ENCODE results near the gene FBXW7. TPM values are rescaled to one million over a fixed set of nuclear protein-coding genes. Genes with fewer than 3 reads are reported as not detected.

FBXW7 gene
- polyA plus RNA-seq, 1 of the 3 experiments (the other 2 are of a cell fraction): 7.7 TPM

DNA sequence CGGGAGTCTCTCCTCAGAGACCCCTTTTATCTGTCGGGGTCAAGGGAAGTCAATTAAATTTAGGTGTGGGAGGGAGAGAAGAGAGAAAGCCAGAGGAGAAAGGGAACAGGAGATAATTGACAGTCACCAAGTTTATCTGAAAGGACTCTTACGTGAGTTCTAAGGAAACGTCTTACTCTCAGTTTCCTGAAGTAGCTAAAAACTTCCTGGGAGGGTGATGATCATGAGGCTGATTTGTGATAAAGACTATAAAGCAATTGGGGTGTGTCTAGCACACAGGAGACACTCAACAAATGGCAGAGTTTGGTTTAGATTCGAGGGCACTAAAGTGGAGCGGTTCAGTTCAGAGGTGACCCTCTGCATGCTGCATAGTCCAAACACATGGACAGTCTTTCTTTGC is 254.1 kb downstream of the FBXW7 start:
- Histone ChIP-seq H3F3A (replicated peaks; ENCODE audit: insufficient read depth) (no peaks in the 10 kb centered on the region), H3K9me3 (no peaks in the 10 kb centered on the region), H4K20me1 (ENCODE audit: insufficient read depth) (no peaks in the 10 kb centered on the region), H3K4me3 (ENCODE audit: low read depth in 2 of 2, low read length in 1 of 2) (no peak overlapping the region), H3K36me3 (replicated peaks in 1 of 2; ENCODE audit: control insufficient read depth in 1 of 2, insufficient read depth in 2 of 2, low read length in 1 of 2) (no peaks in the 10 kb centered on the region), H3K9me2 (no peaks in the 10 kb centered on the region), H3K27me3 (ENCODE audit: insufficient read depth) (no peaks in the 10 kb centered on the region; the same call in 1 of the 2 replicates), H3K27ac (ENCODE audit: low read depth in 2 of 2, low read length in 1 of 2) (no peak overlapping the region), H3K4me1 (ENCODE audit: control insufficient read depth in 1 of 2, insufficient read depth in 2 of 2, low read depth in 1 of 2, low read length in 1 of 2) (peaks cover 0 to 17% of the 10 kb centered on the region in 2 experiments; a peak in 1 of 4 replicates), H2AFZ (ENCODE audit: low read depth) (no peak overlapping the region), H3K9ac (no peak overlapping the region), H3K79me2 (ENCODE audit: insufficient read depth) (no peaks in the 10 kb centered on the region), H3K4me2 (no peak overlapping the region)
- DNase-seq: no peak
- TF ChIP-seq RAD21 (IDR thresholded peaks at IDR 0.05; ENCODE audit: low read length) (no peak), TCF12 (IDR thresholded peaks at IDR 0.05) (no peak), TEAD4 (IDR thresholded peaks at IDR 0.05; ENCODE audit: borderline replicate concordance, insufficient read depth) (no peak), SMC3 (IDR thresholded peaks at IDR 0.05; ENCODE audit: low read depth, low read length) (no peak), EP300 (IDR thresholded peaks at IDR 0.05; ENCODE audit: borderline replicate concordance in 1 of 2, low read depth in 1 of 2, low read length in 1 of 2) (no peak), SIN3A (IDR thresholded peaks at IDR 0.05; ENCODE audit: borderline replicate concordance, low read depth, low read length) (no peak), POLR2AphosphoS5 (IDR thresholded peaks at IDR 0.05; ENCODE audit: low read depth, low read length) (no peak), GABPA (IDR thresholded peaks at IDR 0.05; ENCODE audit: low read depth) (no peak), NFIC (IDR thresholded peaks at IDR 0.05; ENCODE audit: borderline replicate concordance) (no peak), FOXM1 (IDR thresholded peaks at IDR 0.05; ENCODE audit: low read depth) (no peak), RFX5 (IDR thresholded peaks at IDR 0.05; ENCODE audit: low read length) (no peak), FOXJ3 (CRISPR knock-in tag; IDR thresholded peaks at IDR 0.05) (no peak), GATA2 (CRISPR knock-in tag; IDR thresholded peaks at IDR 0.05) (no peak), YY1 (IDR thresholded peaks at IDR 0.05; ENCODE audit: low read depth) (no peak), ELF1 (IDR thresholded peaks at IDR 0.05) (no peak)
- TF ChIP-seq, protein P1, sequence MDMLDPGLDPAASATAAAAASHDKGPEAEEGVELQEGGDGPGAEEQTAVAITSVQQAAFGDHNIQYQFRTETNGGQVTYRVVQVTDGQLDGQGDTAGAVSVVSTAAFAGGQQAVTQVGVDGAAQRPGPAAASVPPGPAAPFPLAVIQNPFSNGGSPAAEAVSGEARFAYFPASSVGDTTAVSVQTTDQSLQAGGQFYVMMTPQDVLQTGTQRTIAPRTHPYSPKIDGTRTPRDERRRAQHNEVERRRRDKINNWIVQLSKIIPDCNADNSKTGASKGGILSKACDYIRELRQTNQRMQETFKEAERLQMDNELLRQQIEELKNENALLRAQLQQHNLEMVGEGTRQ (IDR thresholded peaks at IDR 0.05; ENCODE audit: borderline replicate concordance, low read depth, low read length): no peak
- TF ChIP-seq, protein P2, sequence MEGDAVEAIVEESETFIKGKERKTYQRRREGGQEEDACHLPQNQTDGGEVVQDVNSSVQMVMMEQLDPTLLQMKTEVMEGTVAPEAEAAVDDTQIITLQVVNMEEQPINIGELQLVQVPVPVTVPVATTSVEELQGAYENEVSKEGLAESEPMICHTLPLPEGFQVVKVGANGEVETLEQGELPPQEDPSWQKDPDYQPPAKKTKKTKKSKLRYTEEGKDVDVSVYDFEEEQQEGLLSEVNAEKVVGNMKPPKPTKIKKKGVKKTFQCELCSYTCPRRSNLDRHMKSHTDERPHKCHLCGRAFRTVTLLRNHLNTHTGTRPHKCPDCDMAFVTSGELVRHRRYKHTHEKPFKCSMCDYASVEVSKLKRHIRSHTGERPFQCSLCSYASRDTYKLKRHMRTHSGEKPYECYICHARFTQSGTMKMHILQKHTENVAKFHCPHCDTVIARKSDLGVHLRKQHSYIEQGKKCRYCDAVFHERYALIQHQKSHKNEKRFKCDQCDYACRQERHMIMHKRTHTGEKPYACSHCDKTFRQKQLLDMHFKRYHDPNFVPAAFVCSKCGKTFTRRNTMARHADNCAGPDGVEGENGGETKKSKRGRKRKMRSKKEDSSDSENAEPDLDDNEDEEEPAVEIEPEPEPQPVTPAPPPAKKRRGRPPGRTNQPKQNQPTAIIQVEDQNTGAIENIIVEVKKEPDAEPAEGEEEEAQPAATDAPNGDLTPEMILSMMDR (IDR thresholded peaks at IDR 0.05): no peak
- TF ChIP-seq, protein P3, sequence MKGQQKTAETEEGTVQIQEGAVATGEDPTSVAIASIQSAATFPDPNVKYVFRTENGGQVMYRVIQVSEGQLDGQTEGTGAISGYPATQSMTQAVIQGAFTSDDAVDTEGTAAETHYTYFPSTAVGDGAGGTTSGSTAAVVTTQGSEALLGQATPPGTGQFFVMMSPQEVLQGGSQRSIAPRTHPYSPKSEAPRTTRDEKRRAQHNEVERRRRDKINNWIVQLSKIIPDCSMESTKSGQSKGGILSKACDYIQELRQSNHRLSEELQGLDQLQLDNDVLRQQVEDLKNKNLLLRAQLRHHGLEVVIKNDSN (IDR thresholded peaks at IDR 0.05; ENCODE audit: borderline replicate concordance, low read depth): no peak
- TF ChIP-seq, protein P4, sequence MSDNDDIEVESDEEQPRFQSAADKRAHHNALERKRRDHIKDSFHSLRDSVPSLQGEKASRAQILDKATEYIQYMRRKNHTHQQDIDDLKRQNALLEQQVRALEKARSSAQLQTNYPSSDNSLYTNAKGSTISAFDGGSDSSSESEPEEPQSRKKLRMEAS (IDR thresholded peaks at IDR 0.05; ENCODE audit: low read depth): no peak
- POLR2A ChIA-PET: no interaction called here
- 66% methylated on average over 6 of the region's 6 CpGs for WGBS (ENCODE audit: low lambda C conversion rate)
- CTCF ChIA-PET: no interaction called here
